Trophoblast cell (in vitro differentiated cells and primary cell): ENCODE results near the gene MITF.

Experiments used
- DNase-seq, 2 donors: peaks; one replicate each; pipeline ENCODE4 v3.0.0-alpha.2; 2016
- H2AFZ ChIP-seq: 2 replicates; pipeline ENCODE4 v1.6.1; 2013; ENCODE audit warnings: low read length, moderate library complexity, mild to moderate bottlenecking; ENCODE audit not compliant: insufficient read depth, poor library complexity
- H2AK5ac ChIP-seq: 2 replicates; pipeline ENCODE4 v1.6.1; 2013; ENCODE audit warnings: mild to moderate bottlenecking, low read length
- H2BK120ac ChIP-seq: 2 replicates; pipeline ENCODE4 v1.6.1; 2013; ENCODE audit warnings: low read length, mild to moderate bottlenecking, moderate library complexity; ENCODE audit not compliant: insufficient read depth, poor library complexity
- H2BK12ac ChIP-seq: 2 replicates; pipeline ENCODE4 v1.6.1; 2013; ENCODE audit warnings: mild to moderate bottlenecking, low read length, moderate library complexity
- H2BK5ac ChIP-seq: 2 replicates; pipeline ENCODE4 v1.6.1; 2013; ENCODE audit warnings: low read length, low read depth, moderate library complexity, mild to moderate bottlenecking; ENCODE audit not compliant: poor library complexity
- H3K14ac ChIP-seq: 2 replicates; pipeline ENCODE4 v1.6.1; 2013; ENCODE audit warnings: mild to moderate bottlenecking, low read length
- H3K18ac ChIP-seq: 2 replicates; pipeline ENCODE4 v1.6.1; 2013; ENCODE audit warnings: mild to moderate bottlenecking, low read length
- H3K23ac ChIP-seq: 2 replicates; pipeline ENCODE4 v1.6.1; 2013; ENCODE audit warnings: low read length
- H3K27ac ChIP-seq: 2 replicates; pipeline ENCODE4 v1.5.1; 2013; ENCODE audit warnings: low read depth, mild to moderate bottlenecking, inconsistent platforms, low read length, moderate library complexity
- H3K27me3 ChIP-seq: 2 replicates; pipeline ENCODE4 v1.6.1; 2013; ENCODE audit warnings: inconsistent platforms, mild to moderate bottlenecking, low read length, moderate library complexity; ENCODE audit not compliant: insufficient read depth
- H3K36me3 ChIP-seq, 2 experiments: 1 replicate in 1 of 2; 2 replicates in 1 of 2; pipeline ENCODE4 v1.6.1; 2013; ENCODE audit warnings: low read length in 2 of 2, mild to moderate bottlenecking in 2 of 2, moderate library complexity in 1 of 2; ENCODE audit not compliant: insufficient read depth in 2 of 2, control insufficient read depth in 1 of 2
- H3K4ac ChIP-seq: 2 replicates; pipeline ENCODE4 v1.6.1; 2013; ENCODE audit warnings: low read depth, mild to moderate bottlenecking, low read length, moderate library complexity
- H3K4me1 ChIP-seq, 2 experiments: 1 replicate in 1 of 2; 2 replicates in 1 of 2; pipeline ENCODE4 v1.6.1; 2013; ENCODE audit warnings: low read length in 2 of 2, mild to moderate bottlenecking in 2 of 2, moderate library complexity in 1 of 2; ENCODE audit not compliant: insufficient read depth in 2 of 2, control insufficient read depth in 1 of 2
- H3K4me2 ChIP-seq: 2 replicates; pipeline ENCODE4 v1.6.1; 2013; ENCODE audit warnings: inconsistent platforms, mild to moderate bottlenecking, low read length, moderate library complexity
- H3K4me3 ChIP-seq: 2 replicates; pipeline ENCODE4 v1.5.1; 2013; ENCODE audit warnings: mild to moderate bottlenecking, low read depth, low read length, inconsistent platforms
- H3K79me1 ChIP-seq: one replicate; pipeline ENCODE4 v1.6.1; 2013; ENCODE audit warnings: low read length
- H3K79me2 ChIP-seq: 2 replicates; pipeline ENCODE4 v1.6.1; 2013; ENCODE audit warnings: low read length, mild to moderate bottlenecking; ENCODE audit not compliant: control insufficient read depth, insufficient read depth, poor library complexity
- H3K9ac ChIP-seq: 2 replicates; pipeline ENCODE4 v1.6.1; 2013; ENCODE audit warnings: mild to moderate bottlenecking, low read length
- H3K9me3 ChIP-seq: 2 replicates; pipeline ENCODE4 v1.6.1; 2013; ENCODE audit warnings: low read depth, mild to moderate bottlenecking, control low read depth, inconsistent platforms, low read length; ENCODE audit not compliant: insufficient read depth
- H4K12ac ChIP-seq: 2 replicates; pipeline ENCODE4 v1.6.1; 2013; ENCODE audit warnings: low read depth, mild to moderate bottlenecking, low read length, moderate library complexity
- H4K8ac ChIP-seq: 2 replicates; pipeline ENCODE4 v1.6.1; 2013; ENCODE audit warnings: low read depth, mild to moderate bottlenecking, low read length, moderate library complexity
- H4K91ac ChIP-seq: one replicate; pipeline ENCODE4 v1.6.1; 2013; ENCODE audit warnings: low read depth, mild to moderate bottlenecking, low read length, moderate library complexity
- WGBS: extraction: QIAGEN DNeasy Blood & Tissue Kit; methylation state at CpG from one replicate; pipeline ENCODE4 v1.1.7; 2013; ENCODE audit warnings: missing lambda C conversion rate; ENCODE audit not compliant: insufficient read length, insufficient coverage; ENCODE audit errors: extremely low coverage; 5-methylcytosine and 5-hydroxymethylcytosine counted together

Gene MITF

DNA sequence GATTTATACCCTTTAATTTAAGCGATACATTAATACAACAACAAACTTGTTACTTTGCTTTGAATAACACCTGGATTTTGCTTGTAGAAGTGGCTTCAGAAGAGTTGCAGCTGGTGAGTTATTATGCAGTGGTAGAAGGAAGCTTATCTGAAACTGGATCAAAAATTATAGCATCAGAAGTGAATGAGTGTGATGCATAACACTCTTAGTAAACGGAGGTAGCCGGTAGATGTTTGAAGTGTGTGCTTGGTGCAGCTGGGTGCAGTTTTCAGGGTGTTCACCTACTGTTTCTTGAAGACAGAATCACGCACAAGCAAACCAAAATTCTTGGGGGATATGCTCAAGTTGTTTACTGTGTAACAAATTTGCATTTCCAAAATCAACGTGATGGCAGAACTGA, 103.1 kb downstream of the MITF start:
- H3K23ac ChIP-seq, result no peak overlapping the region
- WGBS, result no CpG with 5 or more reads among the region's 5 CpGs
- DNase-seq, result no peak

DNA sequence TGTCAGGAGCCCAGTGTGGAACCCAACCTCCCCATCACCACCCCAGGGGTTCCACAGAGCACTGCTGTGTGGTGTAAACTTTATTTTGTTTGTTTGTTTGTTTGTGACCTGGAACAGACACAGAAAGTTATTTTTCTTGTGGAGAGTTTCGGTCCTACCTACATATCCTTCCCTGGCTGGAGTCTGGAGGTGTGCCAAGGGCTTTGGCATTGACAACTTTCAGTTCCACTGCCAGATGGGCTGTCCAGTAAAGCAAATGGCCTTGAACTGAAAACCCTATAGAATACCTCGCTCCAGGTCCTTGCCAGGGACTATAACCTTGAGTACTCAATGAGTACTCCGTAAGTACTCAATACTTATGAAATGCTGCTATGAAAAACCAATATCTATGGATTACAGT, 103.5 kb downstream of the MITF start:
- no peaks in the 10 kb centered on the region for H3K79me2 ChIP-seq
- H4K12ac ChIP-seq, result no peak overlapping the region

More for the DNA sequence above, 103.1 kb downstream of the MITF start:
- Histone ChIP-seq H2BK120ac (no peak overlapping the region), H3K14ac (no peak overlapping the region), H2AFZ (no peak overlapping the region), H3K27me3 (no peaks in the 10 kb centered on the region), H2BK5ac (no peak overlapping the region), H3K9me3 (no peaks in the 10 kb centered on the region), H2AK5ac (no peak overlapping the region), H4K12ac (no peak overlapping the region), H4K8ac (no peak overlapping the region), H2BK12ac (no peak overlapping the region), H3K79me2 (no peaks in the 10 kb centered on the region), H3K18ac (no peak overlapping the region), H3K4me2 (no peak overlapping the region), H3K4me3 (no peak overlapping the region), H3K27ac (no peak overlapping the region), H3K36me3 (no peaks in the 10 kb centered on the region), H3K79me1 (no peaks in the 10 kb centered on the region), H3K9ac (no peak overlapping the region), H4K91ac (no peak overlapping the region), H3K4me1 (no peaks in the 10 kb centered on the region), H3K4ac (no peak overlapping the region)

DNA sequence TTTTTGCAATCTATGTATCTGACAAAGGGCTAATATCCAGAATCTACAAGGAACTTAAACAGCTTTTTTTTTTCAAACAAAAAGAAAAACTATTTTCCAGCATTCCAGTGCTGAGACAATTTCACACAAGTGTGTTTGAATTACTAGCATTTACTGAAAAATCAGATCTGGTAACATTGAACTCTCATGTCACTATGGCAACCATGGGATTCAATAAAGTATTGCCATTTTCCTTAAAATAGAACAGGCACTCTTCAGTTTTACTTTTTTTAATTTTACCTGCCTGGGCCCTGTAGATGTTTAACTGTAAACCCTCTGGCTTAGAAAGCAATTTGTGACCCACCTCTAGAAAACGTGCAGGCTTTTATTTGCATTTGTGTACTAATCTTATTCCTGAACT, 105.4 kb downstream of the MITF start:
- H3K14ac ChIP-seq, result no peak overlapping the region
- H3K79me1 ChIP-seq, result no peaks in the 10 kb centered on the region
- H4K91ac ChIP-seq, result no peak overlapping the region
- H2BK5ac ChIP-seq, result no peak overlapping the region
- no peaks in the 10 kb centered on the region for H3K9me3 ChIP-seq
- H3K9ac ChIP-seq, result no peak overlapping the region
- H3K4me2 ChIP-seq, result no peak overlapping the region
- H3K4me3 ChIP-seq, result no peak overlapping the region
- H2AK5ac ChIP-seq, result no peak overlapping the region
- no CpG with 5 or more reads among the region's 1 CpG for WGBS
- H2BK120ac ChIP-seq, result no peak overlapping the region
- no peak overlapping the region for H3K27ac ChIP-seq
- no peak overlapping the region for H3K18ac ChIP-seq
- H3K23ac ChIP-seq, result no peak overlapping the region
- DNase-seq, result no peak
- no peaks in the 10 kb centered on the region for H3K4me1 ChIP-seq
- no peak overlapping the region for H4K8ac ChIP-seq
- no peak overlapping the region for H2BK12ac ChIP-seq
- no peaks in the 10 kb centered on the region for H3K79me2 ChIP-seq
- H3K4ac ChIP-seq, result no peak overlapping the region
- H3K36me3 ChIP-seq, result no peaks in the 10 kb centered on the region
- H4K12ac ChIP-seq, result no peak overlapping the region
- H3K27me3 ChIP-seq, result no peaks in the 10 kb centered on the region
- no peak overlapping the region for H2AFZ ChIP-seq

More for the DNA sequence above, 103.5 kb downstream of the MITF start:
- H3K4me3 ChIP-seq, result no peak overlapping the region
- H3K4me2 ChIP-seq, result no peak overlapping the region
- no peak overlapping the region for H3K23ac ChIP-seq
- no peaks in the 10 kb centered on the region for H3K79me1 ChIP-seq
- H2BK120ac ChIP-seq, result no peak overlapping the region
- H3K27ac ChIP-seq, result no peak overlapping the region
- H3K4ac ChIP-seq, result no peak overlapping the region
- H4K91ac ChIP-seq, result no peak overlapping the region
- H2BK12ac ChIP-seq, result no peak overlapping the region
- H2AFZ ChIP-seq, result no peak overlapping the region
- DNase-seq, result no peak
- H3K18ac ChIP-seq, result no peak overlapping the region
- H3K36me3 ChIP-seq, result no peaks in the 10 kb centered on the region
- H3K9ac ChIP-seq, result no peak overlapping the region
- H2BK5ac ChIP-seq, result no peak overlapping the region
- H3K9me3 ChIP-seq, result no peaks in the 10 kb centered on the region
- no peak overlapping the region for H2AK5ac ChIP-seq
- no peaks in the 10 kb centered on the region for H3K27me3 ChIP-seq
- no peak overlapping the region for H4K8ac ChIP-seq
- no peaks in the 10 kb centered on the region for H3K4me1 ChIP-seq
- no CpG with 5 or more reads among the region's 3 CpGs for WGBS
- no peak overlapping the region for H3K14ac ChIP-seq

DNA sequence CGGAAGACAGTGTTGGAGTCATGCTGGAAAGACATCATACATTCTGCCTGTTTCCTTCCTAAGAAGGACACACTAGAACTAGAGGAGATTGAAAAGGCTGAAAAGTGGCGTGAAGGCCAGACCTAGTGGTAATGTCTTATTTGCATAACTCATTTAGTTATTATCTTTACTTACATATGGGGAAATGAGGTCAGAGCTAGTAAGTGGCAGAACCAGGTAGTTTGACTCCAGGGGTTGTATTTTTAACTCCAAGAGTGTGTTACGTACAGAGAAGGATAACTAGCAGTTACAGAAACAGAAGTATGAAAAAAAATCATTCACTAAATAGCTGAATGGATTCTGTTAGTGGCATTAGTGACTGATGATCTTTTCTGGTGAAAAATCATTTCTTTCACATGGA, 108.0 kb downstream of the MITF start:
- WGBS, result no CpG with 5 or more reads among the region's 3 CpGs

More for the DNA sequence above, 108.0 kb downstream of the MITF start:
- Histone ChIP-seq H3K79me1 (no peaks in the 10 kb centered on the region), H3K27ac (no peak overlapping the region), H3K9ac (no peak overlapping the region), H3K27me3 (no peaks in the 10 kb centered on the region), H3K9me3 (no peaks in the 10 kb centered on the region), H4K12ac (no peak overlapping the region), H3K14ac (no peak overlapping the region), H4K8ac (no peak overlapping the region), H3K4me3 (no peak overlapping the region), H2BK120ac (no peak overlapping the region), H2BK5ac (no peak overlapping the region), H3K4ac (no peak overlapping the region), H3K36me3 (no peaks in the 10 kb centered on the region), H3K23ac (no peak overlapping the region), H3K4me1 (peaks cover 0 to 3% of the 10 kb centered on the region in 2 experiments), H3K4me2 (no peak overlapping the region), H3K79me2 (no peaks in the 10 kb centered on the region), H4K91ac (no peak overlapping the region), H2AFZ (no peak overlapping the region), H3K18ac (no peak overlapping the region), H2AK5ac (no peak overlapping the region), H2BK12ac (no peak overlapping the region)
- no peak for DNase-seq
